Measurements from ENCODE around the gene TMEM208. TPM values are rescaled to one million over a fixed set of nuclear protein-coding genes. Genes with fewer than 3 reads are reported as not detected.

Gene TMEM208
- polyA plus RNA-seq, 3 donors, result 45.4 to 130 (median 117) TPM

- Mint-ChIP-seq H3K27ac (peak overlapping the region; percentile 99 to 100 (median 99)), H3K36me3 (peaks cover 11 to 16% of the 10 kb centered on the region in 2 donors), H3K9me3 (peaks cover 0 to 9% (median 4%) of the 10 kb centered on the region in 7 donors), H3K4me3 (peak overlapping the region; percentile 92), H3K27me3 (ENCODE audit: low read depth in 3 of 3) (peaks cover 22 to 37% (median 29%) of the 10 kb centered on the region in 3 donors), H3K4me1 (peaks cover 65% of the 10 kb centered on the region)
- peaks cover 66 to 73% of the 10 kb centered on the region in 2 donors for H3K4me1 ChIP-seq (ENCODE audit: control insufficient read depth in 1 of 2, insufficient read depth in 2 of 2, low read length in 2 of 2)
- H4K20me1 ChIP-seq (ENCODE audit: insufficient read depth, low read length), result peaks cover 16% of the 10 kb centered on the region
- H3K27me3 ChIP-seq (ENCODE audit: control insufficient read depth in 2 of 2, insufficient read depth in 2 of 2, low read length in 2 of 2), result peaks cover 24 to 32% of the 10 kb centered on the region in 2 donors
- no peaks in the 10 kb centered on the region for H3K9me3 ChIP-seq (replicated peaks in 1 of 2; ENCODE audit: control insufficient read depth in 1 of 2, insufficient read depth in 1 of 2, low read length in 2 of 2)
- H2AFZ ChIP-seq (ENCODE audit: insufficient read depth, low read depth, low read length, poor library complexity, severe bottlenecking), result peak overlapping the region; percentile 76
- DNase-seq, result peak; percentile 64 to 85 (median 78)
- TF ChIP-seq CTCF (IDR thresholded peaks at IDR 0.05), result peak; percentile 20
- peak overlapping the region; percentile 87 for H3K4me2 ChIP-seq (replicated peaks; ENCODE audit: extremely low read depth, low read length, poor library complexity, severe bottlenecking)
- peaks cover 0 to 6% of the 10 kb centered on the region in 2 donors for H3K36me3 ChIP-seq (replicated peaks in 1 of 2; ENCODE audit: control insufficient read depth in 1 of 2, insufficient read depth in 2 of 2, low read length in 2 of 2)
- under 1% methylated on average over 34 of the region's 48 CpGs for WGBS (ENCODE audit: insufficient coverage)
- H3K4me3 ChIP-seq (replicated peaks in 1 of 3; ENCODE audit: low read depth in 2 of 3, low read length in 3 of 3), result peak overlapping the region; percentile 71 to 97 (median 74)
- peak overlapping the region; percentile 84 to 100 for H3K27ac ChIP-seq (ENCODE audit: low read depth in 1 of 2, low read length in 2 of 2)
- peak overlapping the region; percentile 85 for H3K9ac ChIP-seq (ENCODE audit: insufficient read depth, low read length, poor library complexity, severe bottlenecking)
- intact Hi-C loops (cut with micrococcal nuclease), result loop anchor here (1.0 to 10.0 kb wide), 6 partner anchors 19 to 551 kb away; partner anchors contain the start of genes E2F4 (in 2 of the 2), CMTM4 (in 1 of the 2), CTCF (in 1 of the 2) and TMEM208 (in 1 of the 2)
- H3K79me2 ChIP-seq (ENCODE audit: insufficient read depth, low read length), result peaks cover 45% of the 10 kb centered on the region
These were observed 19.3 kb downstream of the TMEM208 start for GRCh38 chr16:67246081-67246755.

- Histone ChIP-seq H4K20me1 (ENCODE audit: insufficient read depth, low read length) (peaks cover 11% of the 10 kb centered on the region), H3K36me3 (replicated peaks in 1 of 2; ENCODE audit: control insufficient read depth in 1 of 2, insufficient read depth in 2 of 2, low read length in 2 of 2) (peaks cover 0 to 4% of the 10 kb centered on the region in 2 donors), H3K27ac (ENCODE audit: low read depth in 1 of 2, low read length in 2 of 2) (peak overlapping the region; percentile 84 to 100), H3K4me2 (replicated peaks; ENCODE audit: extremely low read depth, low read length, poor library complexity, severe bottlenecking) (peak overlapping the region; percentile 87), H3K9ac (ENCODE audit: insufficient read depth, low read length, poor library complexity, severe bottlenecking) (peak overlapping the region; percentile 85), H3K4me1 (ENCODE audit: control insufficient read depth in 1 of 2, insufficient read depth in 2 of 2, low read length in 2 of 2) (peaks cover 61 to 67% of the 10 kb centered on the region in 2 donors), H3K4me3 (replicated peaks in 1 of 3; ENCODE audit: low read depth in 2 of 3, low read length in 3 of 3) (peak overlapping the region; percentile 71 to 97 (median 74)), H3K9me3 (replicated peaks in 1 of 2; ENCODE audit: control insufficient read depth in 1 of 2, insufficient read depth in 1 of 2, low read length in 2 of 2) (no peaks in the 10 kb centered on the region), H2AFZ (ENCODE audit: insufficient read depth, low read depth, low read length, poor library complexity, severe bottlenecking) (peak overlapping the region; percentile 76), H3K79me2 (ENCODE audit: insufficient read depth, low read length) (peaks cover 39% of the 10 kb centered on the region), H3K27me3 (ENCODE audit: control insufficient read depth in 2 of 2, insufficient read depth in 2 of 2, low read length in 2 of 2) (peaks cover 24 to 32% of the 10 kb centered on the region in 2 donors)
- Mint-ChIP-seq H3K4me1 (peaks cover 60% of the 10 kb centered on the region), H3K4me3 (peak overlapping the region; percentile 92), H3K27ac (peak overlapping the region; percentile 82 to 100 (median 99)), H3K36me3 (peaks cover 6 to 11% of the 10 kb centered on the region in 2 donors), H3K27me3 (ENCODE audit: low read depth in 3 of 3) (peaks cover 22 to 41% (median 29%) of the 10 kb centered on the region in 3 donors), H3K9me3 (peaks cover 0 to 9% (median 4%) of the 10 kb centered on the region in 7 donors)
- DNase-seq, result no peak
- under 1% methylated on average over 26 of the region's 26 CpGs for WGBS (ENCODE audit: insufficient coverage)
- intact Hi-C loops (cut with micrococcal nuclease), result loop anchor here (1.0 to 10.0 kb wide), 6 partner anchors 20 to 552 kb away; partner anchors contain the start of genes E2F4 (in 2 of the 2), CMTM4 (in 1 of the 2), CTCF (in 1 of the 2) and TMEM208 (in 1 of the 2)
- no peak for TF ChIP-seq CTCF (IDR thresholded peaks at IDR 0.05)
These were observed 19.8 kb downstream of the TMEM208 start for GRCh38 chr16:67246756-67247191.

All from CD14-positive monocyte (primary cell).